ENCODE measurements around the gene KAZN.

KAZN gene

DNA sequence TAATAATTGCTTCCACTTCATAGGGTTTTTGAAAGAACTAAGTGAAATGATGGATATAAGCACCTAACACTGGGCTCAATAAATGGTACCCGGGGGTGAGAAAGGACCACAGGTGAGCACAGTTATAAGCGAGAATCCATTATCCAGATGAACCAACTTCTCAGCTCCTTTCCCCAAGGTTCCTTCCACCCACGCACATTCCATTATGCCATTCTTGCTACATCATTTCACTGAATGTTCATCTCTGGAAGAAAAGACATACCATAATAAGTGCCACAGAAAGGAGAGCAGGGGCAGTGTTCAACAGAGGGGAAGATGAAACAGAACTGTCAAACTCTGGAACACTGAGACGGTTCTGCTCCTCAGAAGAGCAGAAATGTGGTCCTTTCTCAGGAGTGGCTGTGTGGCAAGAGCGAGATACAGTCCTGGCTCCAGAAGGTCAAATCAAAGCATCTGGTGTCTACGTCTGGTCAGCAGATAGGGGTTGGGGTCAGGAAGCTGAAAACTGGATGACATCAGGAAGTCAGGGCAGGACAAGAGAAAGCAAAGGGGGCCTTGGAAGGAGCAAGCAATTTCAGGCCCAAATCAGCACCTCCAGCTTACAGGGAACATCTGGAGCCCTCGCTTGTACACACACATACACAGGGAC is 299.6 kb downstream of the KAZN start:
- peak; percentile 26 for DNase-seq (ENCODE audit: low read depth)
- TF ChIP-seq, protein P1, sequence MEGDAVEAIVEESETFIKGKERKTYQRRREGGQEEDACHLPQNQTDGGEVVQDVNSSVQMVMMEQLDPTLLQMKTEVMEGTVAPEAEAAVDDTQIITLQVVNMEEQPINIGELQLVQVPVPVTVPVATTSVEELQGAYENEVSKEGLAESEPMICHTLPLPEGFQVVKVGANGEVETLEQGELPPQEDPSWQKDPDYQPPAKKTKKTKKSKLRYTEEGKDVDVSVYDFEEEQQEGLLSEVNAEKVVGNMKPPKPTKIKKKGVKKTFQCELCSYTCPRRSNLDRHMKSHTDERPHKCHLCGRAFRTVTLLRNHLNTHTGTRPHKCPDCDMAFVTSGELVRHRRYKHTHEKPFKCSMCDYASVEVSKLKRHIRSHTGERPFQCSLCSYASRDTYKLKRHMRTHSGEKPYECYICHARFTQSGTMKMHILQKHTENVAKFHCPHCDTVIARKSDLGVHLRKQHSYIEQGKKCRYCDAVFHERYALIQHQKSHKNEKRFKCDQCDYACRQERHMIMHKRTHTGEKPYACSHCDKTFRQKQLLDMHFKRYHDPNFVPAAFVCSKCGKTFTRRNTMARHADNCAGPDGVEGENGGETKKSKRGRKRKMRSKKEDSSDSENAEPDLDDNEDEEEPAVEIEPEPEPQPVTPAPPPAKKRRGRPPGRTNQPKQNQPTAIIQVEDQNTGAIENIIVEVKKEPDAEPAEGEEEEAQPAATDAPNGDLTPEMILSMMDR (conservative IDR thresholded peaks at IDR 0.05; ENCODE audit: low read depth, low read length), result no peak
- no peak overlapping the region for H3K4me3 ChIP-seq (ENCODE audit: low read depth, low read length)

- TF ChIP-seq, protein P1 (conservative IDR thresholded peaks at IDR 0.05; ENCODE audit: low read depth, low read length), result no peak
- H3K4me3 ChIP-seq (ENCODE audit: low read depth, low read length), result no peak overlapping the region
- DNase-seq (ENCODE audit: low read depth), result no peak
These were observed 301.2 kb downstream of the KAZN start for GRCh38 chr1:14899686-14900085.

GRCh38 chr1:14901371-14901954 is 303.0 kb downstream of the KAZN start:
- DNase-seq (ENCODE audit: low read depth), result no peak
- H3K4me3 ChIP-seq (ENCODE audit: low read depth, low read length), result no peak overlapping the region
- TF ChIP-seq, protein P1 (conservative IDR thresholded peaks at IDR 0.05; ENCODE audit: low read depth, low read length), result no peak

DNA sequence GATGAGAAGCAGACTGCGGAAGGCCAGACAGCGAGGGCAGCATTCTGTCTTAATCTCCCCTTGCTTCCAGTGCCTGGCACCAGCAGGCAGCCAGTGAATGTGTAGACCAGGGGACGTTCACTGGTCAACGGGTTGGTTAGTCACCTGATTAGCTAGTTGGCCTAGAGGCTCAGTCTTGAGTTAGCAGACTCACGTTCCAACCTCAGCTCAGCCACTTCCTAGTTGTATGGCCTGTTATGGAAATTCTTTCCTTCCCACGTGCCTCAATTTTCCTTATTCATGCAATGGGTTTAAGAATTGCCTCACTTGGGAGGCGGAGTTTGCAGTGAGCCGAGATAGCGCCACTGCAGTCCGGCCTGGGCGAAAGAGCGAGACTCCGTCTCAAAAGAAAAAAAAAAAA is 305.4 kb downstream of the KAZN start:
- TF ChIP-seq, protein P1 (conservative IDR thresholded peaks at IDR 0.05; ENCODE audit: low read depth, low read length), result no peak

GRCh38 chr1:14906665-14907064 is 308.2 kb downstream of the KAZN start:
- H3K4me3 ChIP-seq (ENCODE audit: low read depth, low read length), result no peak overlapping the region
- TF ChIP-seq, protein P1 (conservative IDR thresholded peaks at IDR 0.05; ENCODE audit: low read depth, low read length), result no peak
- DNase-seq (ENCODE audit: low read depth), result no peak

More for the DNA sequence above, 305.4 kb downstream of the KAZN start:
- H3K4me3 ChIP-seq (ENCODE audit: low read depth, low read length), result no peak overlapping the region
- DNase-seq (ENCODE audit: low read depth), result no peak

- TF ChIP-seq, protein P1 (conservative IDR thresholded peaks at IDR 0.05; ENCODE audit: low read depth, low read length), result no peak
- no peak overlapping the region for H3K4me3 ChIP-seq (ENCODE audit: low read depth, low read length)
- DNase-seq (ENCODE audit: low read depth), result no peak
These were observed 308.9 kb downstream of the KAZN start for GRCh38 chr1:14907416-14907815.

DNA sequence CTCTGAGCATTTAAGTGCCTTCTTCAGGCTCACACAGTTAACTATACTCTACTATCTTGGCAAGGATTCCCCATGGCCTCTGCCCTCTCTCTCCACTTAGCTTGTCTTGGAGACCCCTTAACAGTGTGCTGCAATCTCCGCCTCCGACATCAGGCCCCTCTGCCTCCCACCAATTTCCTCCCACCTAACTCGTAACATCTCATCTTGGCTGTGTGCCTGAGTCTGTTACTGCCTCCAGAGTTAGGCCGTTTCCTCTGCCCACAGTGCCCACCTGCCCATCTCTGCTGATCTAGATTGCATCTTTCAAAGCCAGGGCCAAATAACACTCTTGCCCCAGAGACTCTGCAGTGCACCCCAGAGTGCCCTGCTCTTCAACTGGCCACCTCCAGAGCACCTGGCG is 310.8 kb downstream of the KAZN start:
- TF ChIP-seq, protein P1 (conservative IDR thresholded peaks at IDR 0.05; ENCODE audit: low read depth, low read length), result no peak
- no peak for DNase-seq (ENCODE audit: low read depth)
- no peak overlapping the region for H3K4me3 ChIP-seq (ENCODE audit: low read depth, low read length)

All from choroid plexus epithelial cell (primary cell).